Umbilical cord (tissue), 2 donors: ENCODE measurements around the gene MAPRE2. TPM values are rescaled to one million over a fixed set of nuclear protein-coding genes. Genes with fewer than 3 reads are reported as not detected.
"Not testable (repeated sequence)": the region's sequence is repeated elsewhere in the genome, so short reads cannot be mapped to it uniquely, and the experiment has no call there.

Source experiments
- DNase-seq: peaks from one replicate; pipeline ENCODE4 v3.0.0-alpha.2; 2015; ENCODE audit warnings: low spot score
- total RNA-seq: library from RNA; depleted of rRNA; stranded (reverse); fragments of >200 nt; gene quantifications from one replicate; pipeline ENCODE4 v1.2.3, GENCODE V29; 2014; ENCODE audit warnings: low replicate concordance; ENCODE audit not compliant: insufficient read depth

The MAPRE2 gene
- total RNA-seq, 1 donor from 2014 or later, result 52.2 TPM

DNA sequence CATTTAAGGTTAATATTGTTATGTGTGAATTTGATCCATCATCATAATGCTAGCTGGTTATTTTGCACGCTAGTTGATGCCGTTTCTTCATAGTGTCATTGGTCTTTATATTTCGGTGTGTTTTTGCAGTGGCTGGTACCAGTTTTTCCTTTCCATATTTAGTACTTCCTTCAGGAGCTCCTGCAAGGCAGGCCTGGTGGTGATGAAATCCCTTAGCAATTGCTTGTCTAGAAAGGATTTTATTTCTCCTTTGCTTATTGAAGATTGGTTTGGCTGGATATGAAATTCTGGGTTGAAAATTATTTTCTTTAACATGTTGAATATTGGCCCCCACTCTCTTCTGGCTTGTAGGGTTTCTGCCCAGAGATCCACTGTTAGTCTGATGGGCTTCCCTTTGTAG lies 109.0 kb downstream of the MAPRE2 start:
- not testable (repeated sequence) for DNase-seq

DNA sequence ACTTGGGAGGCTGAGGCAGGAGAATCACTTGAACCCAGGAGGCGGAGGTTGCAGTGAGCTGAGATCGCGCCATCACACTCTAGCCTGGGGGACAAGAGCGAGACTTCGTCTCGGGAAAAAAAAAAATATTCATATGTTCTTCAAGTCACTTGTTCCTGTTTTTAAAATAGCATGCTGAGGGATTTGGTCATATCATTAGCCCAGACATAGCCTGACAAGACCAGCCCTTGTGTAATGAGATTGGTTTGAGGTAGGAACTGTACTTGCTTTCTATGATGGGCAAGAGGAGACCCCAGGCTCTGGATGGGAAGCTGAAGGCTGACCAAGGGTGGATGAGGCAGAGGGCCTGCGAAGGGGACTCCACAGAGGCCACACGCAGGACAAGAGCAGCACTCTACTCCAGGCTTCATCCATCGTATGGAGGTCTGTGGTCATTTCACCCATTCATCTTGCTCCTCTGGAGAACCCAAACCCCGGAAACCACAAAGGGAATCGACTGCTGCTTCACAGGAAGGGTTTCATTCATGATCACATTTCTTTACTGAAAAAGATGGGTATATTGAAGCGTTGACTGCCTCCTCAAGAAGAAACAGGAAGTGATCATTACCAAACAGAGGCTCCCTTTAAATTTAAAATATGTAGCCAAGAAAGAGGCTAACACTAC lies 112.5 kb downstream of the MAPRE2 start:
- no peak for DNase-seq

- peak; percentile 15 for DNase-seq
Observed at GRCh38 chr18:35155398-35156117, 114.3 kb downstream of the MAPRE2 start.

GRCh38 chr18:35157181-35157580 lies 116.0 kb downstream of the MAPRE2 start:
- no peak for DNase-seq

GRCh38 chr18:35158728-35159450 lies 117.7 kb downstream of the MAPRE2 start:
- peak; percentile 12 for DNase-seq

GRCh38 chr18:35159782-35160181 lies 118.6 kb downstream of the MAPRE2 start:
- no peak for DNase-seq

DNA sequence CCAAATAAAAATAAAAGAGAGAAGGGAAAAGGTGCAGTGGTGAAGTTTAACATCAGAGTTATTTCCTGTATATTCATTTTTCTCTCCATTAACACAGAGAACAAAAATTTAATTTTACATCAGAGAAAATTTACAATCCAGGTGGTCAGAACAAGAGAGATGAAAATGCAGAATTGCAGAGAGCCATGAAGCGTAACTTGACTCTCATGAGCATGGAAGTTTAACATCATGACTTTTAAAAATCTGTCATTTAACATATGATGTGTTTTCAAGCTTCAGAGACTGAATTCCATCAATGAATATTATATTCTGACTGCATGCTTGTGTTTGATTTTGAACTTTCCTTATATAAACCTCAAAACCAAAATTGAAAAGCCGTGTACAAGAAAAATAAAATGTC lies 120.3 kb downstream of the MAPRE2 start:
- no peak for DNase-seq

GRCh38 chr18:35161934-35162333 lies 120.7 kb downstream of the MAPRE2 start:
- no peak for DNase-seq

GRCh38 chr18:35163014-35163539 lies 121.9 kb downstream of the MAPRE2 start:
- DNase-seq, result no peak

- no peak for DNase-seq
Observed at GRCh38 chr18:35163721-35164120, 122.5 kb downstream of the MAPRE2 start.

DNA sequence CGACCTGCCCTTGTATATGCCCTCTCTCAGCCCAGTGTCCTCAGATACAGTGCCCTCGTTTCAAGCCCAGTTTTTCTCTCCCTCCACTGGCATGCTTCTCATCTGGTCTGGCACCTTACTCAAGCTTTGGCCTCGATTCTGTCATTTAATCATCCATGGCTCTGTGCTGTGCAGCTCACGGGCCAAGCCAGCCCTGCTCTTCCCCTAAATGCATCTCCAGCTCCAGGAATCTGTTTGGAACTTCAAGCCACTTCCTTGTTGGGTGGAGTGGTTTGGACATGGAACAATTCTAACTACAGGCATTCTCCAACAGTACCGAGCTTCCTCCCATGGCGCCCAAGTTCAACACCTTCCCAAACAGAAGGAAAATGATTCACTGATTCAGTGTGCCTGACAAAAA lies 122.9 kb downstream of the MAPRE2 start:
- no peak for DNase-seq

DNA sequence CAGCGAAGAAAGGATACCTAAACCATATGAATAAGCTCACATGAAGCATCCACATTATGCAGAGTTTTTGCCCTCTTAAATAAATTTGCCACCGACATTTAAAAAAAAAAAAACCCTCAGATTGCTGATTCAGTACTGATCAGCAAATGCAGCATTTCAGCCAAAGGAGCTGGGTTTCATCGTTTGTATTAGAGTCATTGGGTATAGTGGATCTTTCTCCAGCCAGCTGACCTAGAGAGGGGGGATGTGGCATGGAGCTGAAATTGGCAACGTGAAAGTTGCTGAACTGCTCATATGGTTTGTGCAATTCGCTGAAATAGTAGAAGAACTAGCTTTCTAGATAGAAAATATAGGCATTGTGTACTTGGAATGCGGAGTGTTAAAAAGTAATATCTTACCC lies 126.1 kb downstream of the MAPRE2 start:
- DNase-seq, result no peak

- no peak for DNase-seq
Observed at GRCh38 chr18:35167857-35168256, 126.6 kb downstream of the MAPRE2 start.

GRCh38 chr18:35170323-35170722 lies 129.1 kb downstream of the MAPRE2 start:
- not testable (repeated sequence) for DNase-seq

GRCh38 chr18:35171315-35171987 lies 130.2 kb downstream of the MAPRE2 start:
- DNase-seq, result no peak

- no peak for DNase-seq
Observed at GRCh38 chr18:35172009-35172408, 130.8 kb downstream of the MAPRE2 start.

GRCh38 chr18:35172451-35173035 lies 131.3 kb downstream of the MAPRE2 start:
- no peak for DNase-seq

DNA sequence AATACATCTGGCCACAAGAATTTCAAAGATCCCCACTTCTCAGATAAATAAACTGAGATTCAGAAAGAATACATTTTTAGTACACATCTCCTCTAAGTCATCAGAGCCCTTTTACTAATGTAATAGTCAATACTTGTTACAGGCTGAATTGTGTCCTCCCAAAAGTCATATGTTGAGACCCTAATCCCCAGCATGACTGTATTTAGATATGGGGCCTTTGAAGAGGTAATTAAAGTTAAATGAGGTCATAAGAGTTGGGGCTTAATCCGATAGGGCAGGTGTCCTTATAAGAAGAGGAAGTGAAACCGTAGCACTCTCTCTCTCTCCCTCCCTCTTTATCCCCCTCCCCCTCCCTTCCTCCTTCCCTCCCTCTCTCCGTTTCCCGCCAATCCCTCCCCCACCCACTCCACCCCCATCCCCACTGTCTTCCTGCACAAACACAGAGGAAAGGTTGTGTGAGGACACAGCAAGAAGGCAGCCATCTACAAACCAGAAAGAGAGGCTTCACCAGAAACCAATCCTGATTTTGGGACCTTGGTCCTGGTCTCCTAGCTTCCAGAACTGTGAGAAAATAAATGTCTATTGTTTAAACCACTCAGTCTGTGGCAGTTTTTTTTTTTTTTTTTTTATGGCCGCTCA lies 133.0 kb downstream of the MAPRE2 start:
- DNase-seq, result no peak

DNA sequence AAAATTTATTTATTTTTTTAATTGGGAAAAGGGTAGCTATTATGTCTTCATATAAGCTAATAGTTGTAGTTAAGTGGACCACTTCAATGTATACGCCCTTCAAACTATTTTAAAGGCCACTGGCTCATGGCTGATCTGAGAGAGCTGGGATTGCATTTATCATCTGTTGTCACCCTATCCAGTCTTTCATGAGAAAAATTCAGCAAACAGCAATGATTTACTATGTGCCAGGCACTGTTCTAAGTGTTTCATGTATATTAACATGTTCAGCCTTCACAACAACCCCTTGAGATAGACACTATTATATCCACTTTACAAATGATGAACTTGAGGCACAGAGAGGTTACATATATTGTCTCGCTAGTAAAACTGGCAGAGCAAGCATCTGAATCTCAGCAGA lies 133.5 kb downstream of the MAPRE2 start:
- no peak for DNase-seq

DNA sequence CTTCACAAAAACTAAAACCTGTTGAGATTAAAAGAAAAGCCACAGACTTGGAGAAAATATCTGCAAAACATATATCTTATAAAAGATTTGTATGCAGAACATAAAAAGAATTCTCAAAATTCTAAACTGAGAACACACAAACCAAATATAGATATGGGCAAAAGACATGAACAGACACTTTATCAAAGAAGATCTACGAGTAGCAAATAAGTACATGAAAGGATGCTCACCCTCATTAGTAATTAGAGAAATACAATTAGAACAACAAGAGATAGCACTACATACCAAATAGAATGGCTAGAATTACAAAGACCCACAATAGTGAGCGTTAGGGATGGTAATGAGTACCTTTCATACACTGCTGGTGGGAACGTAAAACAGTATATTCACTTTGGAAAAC lies 135.7 kb downstream of the MAPRE2 start:
- DNase-seq, result no peak

DNA sequence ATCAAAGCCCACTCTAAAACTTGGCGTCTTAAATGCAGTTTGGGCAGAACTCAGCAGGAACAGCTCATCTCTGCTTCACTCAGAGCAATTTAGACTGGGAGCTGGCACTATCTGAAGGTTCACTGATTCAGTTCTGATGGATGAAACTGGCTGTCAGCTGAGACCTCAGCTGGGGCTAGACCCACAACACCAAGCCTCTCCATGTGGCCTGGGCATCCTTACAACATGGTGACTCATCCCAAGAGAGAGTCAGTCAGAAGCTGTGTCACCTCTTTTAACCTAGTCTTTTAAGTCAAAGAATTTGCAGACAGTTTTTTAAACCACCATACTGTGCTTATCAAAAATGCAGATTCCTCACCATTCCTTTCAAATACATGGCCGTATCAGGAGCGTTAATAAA lies 137.0 kb downstream of the MAPRE2 start:
- DNase-seq, result no peak
